GM15510 (cell line): Measurements from ENCODE around the gene ATRIP.

Source experiments
- POLR2A ChIP-seq: IDR thresholded peaks from 3 replicates; pipeline ENCODE4 v1.6.1; 2011; ENCODE audit warnings: borderline replicate concordance; ENCODE audit not compliant: insufficient read length; ENCODE audit errors: extremely low read depth

ATRIP gene

GRCh38 chr3:48477959-48478520 lies 31.5 kb downstream of the ATRIP start:
- no peak for TF ChIP-seq POLR2A

DNA sequence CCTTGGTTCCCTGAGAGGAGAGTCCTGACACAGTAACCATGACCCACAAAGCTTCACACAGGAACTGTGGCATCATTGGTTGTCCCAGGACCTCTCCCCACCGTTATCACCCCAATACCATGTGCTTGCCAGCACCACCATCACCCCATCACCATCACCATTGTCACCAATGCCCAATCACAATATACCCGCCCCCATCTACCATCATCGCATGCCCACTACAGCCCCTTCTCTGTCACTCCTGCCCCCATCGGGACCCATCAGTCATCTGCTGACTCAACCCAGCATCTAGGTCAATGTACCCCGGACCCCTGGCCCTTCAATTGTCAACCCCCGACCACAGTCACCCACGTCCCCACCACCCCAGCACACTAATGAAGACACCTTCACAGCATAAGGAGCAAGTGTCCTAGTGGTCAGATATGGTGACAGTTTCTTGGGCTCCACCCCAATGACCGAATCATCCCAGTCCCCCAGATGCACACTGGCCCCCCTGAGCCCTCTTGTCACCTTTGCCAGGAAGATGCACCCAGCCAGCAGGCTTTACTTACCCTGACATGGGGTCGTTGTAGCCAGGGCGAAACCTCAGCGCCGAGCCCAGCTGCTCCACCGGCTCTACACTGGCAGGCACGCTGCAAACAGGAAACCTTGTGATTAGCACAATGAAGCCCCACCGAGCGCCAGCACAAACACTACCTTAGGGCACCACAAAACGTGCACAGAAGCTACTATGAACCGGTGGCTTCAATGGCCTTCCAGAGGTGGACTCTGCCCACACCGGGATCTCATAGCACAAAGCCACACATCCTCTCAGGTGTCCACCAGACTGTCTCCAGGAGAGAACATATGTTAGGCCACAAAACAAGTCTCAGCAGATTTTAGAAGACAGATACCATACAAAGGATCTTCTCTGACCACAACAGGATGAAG lies 32.4 kb downstream of the ATRIP start:
- no peak for TF ChIP-seq POLR2A

DNA sequence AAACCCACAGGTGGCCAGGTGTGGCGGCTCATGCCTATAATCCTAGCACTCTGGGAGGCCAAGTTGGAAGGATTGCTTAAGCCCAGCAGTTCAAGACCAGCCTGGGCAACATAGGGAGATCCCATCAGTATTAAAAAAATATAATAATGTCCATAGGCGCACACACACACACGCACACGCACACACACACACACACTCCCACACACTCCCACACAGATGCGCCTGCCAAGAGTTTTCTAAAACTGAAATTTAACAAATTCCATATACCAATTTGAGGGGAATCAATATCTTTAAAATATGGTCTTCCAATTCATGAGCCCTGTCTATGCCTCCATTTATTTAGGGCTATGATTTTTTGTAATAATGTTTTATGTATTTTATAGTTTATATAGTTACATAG lies 40.4 kb downstream of the ATRIP start:
- TF ChIP-seq POLR2A = no peak

DNA sequence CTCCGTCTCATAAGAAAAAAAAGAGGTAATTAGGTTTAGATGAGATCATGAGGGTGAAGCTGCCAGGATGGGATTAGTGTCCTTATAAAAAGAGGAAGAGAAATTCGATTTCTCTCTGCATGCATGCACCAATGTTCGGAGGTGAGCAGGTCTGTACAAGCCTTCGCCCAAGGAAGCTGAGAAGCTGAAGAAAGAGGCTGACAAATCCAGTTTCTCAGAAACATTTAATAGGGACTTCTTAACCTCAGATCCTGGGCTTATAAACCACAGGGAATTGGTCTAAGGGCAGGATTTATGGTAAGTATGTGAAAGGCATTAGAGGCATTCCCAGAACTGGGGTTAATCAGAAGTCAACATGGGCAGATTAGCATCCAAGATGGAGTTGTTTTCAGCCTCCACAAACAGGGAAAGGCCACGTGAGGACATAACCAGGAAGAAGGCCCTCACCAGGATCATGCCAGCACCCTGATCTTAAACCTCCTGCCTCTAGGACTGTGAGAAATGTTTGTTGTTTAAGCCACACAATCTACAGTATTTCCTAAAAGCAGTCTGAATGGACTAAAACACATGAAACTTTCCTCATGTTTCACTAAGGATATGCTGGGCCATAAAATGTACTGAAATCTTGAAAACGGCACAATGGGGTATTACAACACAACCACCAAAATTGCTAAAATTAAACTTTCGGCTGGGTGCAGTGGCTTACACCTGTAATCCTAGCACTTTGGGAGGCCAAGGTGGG lies 46.1 kb downstream of the ATRIP start:
- TF ChIP-seq POLR2A = no peak

DNA sequence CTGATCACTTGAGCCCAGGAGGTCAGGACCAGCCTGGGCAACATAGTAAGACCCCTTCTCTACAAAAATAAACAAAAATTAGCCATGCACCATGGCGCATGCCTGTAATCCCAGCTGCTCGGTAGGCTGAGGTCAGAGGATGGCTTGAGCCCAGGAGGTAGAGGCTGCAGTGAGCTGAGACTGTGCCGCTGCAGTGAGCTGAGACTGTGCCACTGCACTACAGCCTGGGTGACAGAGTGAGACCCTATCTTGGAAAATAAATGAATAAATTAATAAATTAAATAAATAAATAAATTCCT lies 46.6 kb downstream of the ATRIP start:
- TF ChIP-seq POLR2A = no peak

DNA sequence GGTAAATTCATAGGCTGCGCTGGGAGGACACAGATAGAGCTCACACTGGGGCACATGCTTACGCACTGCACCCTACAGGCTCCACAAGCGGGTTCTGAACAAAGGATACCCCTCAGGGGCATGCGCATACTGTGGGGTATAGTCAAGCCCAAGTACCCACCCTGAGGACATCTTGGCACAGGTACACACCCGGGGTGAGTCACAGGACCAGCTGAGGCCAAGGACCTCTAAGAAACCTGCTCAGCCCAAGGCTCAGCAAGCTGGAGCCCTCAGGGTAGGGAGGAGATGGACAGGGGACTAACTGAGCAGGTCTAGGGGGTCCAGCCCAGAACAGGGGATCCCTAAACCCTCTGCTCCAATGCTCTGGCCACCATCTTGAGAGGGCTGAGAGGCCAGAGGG lies 54.1 kb downstream of the ATRIP start:
- no peak for TF ChIP-seq POLR2A

GRCh38 chr3:48501196-48501595 lies 54.7 kb downstream of the ATRIP start:
- TF ChIP-seq POLR2A = no peak

- TF ChIP-seq POLR2A = no peak
These were observed 55.6 kb downstream of the ATRIP start for GRCh38 chr3:48502121-48502520.

- TF ChIP-seq POLR2A = no peak
These were observed 56.2 kb downstream of the ATRIP start for GRCh38 chr3:48502728-48503168.

DNA sequence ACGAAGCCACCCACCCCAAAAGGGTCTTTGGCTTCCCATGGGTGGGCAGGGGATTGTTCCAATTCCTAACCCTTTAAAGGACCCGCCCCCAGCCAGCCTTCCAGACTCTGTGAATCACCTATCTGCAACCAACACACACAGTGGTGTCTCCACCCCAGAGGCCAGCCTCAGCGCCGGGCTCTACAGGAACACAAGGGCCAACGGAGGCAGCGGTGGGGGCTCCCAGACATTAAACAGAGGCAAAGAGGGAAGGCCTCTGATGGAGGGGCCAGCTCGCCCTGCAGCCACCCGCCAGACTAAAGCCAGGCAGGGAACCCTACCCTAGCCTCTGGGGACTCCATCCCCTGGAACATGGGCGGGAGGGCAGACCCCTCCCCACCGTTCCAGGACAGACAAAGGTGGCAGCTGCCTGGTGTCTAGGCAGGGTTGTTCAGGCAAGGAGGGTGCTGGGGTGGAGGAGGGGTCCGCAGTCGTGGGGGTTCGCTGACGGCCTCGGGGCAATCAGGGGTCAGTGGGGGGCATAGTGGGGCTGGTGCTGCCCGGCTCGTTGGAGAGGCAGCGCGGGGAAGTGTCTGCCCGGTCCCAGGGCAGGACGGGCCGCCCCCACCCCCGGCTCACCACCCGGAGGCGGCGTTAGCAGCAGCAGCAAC lies 57.0 kb downstream of the ATRIP start:
- no peak for TF ChIP-seq POLR2A

DNA sequence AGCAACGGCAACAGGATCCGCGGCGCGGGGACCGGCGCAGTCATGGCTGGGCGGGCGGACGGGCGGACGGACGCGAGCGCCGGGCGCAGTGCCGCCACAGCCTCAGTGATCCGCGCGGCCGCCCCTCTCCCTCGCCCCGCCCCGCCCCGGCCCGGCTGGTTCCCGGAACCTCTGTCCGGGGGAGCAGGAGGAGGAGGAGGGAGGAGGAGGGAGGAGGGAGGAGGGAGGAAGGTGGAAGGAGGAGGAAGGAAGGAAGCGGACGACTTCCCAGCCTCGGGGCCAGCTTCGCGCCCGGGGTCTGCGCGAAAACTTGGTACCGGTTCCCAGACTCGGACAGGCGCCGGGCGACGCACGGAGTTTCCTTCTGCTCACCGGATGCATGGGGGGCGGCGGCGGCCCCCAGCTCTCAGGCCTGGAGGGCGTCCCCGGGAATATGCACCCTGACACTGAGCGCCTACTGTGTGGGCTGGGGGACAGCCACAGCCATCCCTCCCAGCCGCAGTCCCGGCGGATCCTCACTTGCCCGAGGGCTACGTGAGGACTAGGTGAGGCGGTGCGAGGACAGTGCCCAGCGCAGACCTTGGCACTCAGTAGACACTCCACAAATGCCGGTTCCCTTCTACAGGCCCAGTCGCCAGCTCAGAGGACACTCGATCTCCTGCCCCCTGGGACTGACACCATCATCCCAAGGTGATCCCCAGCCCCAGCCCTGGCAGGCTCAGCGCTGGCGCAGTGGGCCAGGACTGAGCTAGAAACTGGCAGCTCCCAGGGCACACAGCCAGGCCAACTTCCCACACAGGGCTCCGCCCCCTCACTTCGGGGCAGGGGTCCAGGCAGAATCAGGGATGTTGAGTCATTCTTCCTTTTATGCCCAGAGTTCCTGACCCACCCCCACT lies 57.8 kb downstream of the ATRIP start, which contains the start of gene SHISA5:
TSS of gene SHISA5 (minus strand) at position 124 of the 896 bp plus-strand sequence. CDS start at position 44, 80 bp downstream.
- peak; percentile 32 for TF ChIP-seq POLR2A

DNA sequence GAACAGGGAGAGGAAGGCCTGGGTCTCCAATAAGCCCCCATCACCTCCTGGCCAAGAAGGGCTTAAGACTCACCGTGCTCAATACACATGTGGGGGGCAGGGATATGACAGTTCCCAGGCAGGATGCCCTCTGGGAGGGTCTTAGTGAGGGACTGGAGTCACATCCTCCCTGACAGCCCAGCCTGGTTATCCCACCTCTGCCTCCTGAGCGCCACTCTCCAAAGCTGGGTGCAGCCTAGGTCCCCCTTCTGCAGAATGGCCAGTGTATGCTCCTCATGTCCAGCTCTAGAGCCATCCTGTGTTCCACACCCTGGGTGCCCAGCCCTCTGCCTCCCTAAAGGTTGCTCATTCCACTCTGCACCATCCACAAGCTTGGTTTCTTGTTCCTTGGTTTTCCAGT lies 58.6 kb downstream of the ATRIP start:
- no peak for TF ChIP-seq POLR2A

- no peak for TF ChIP-seq POLR2A
These were observed 59.5 kb downstream of the ATRIP start for GRCh38 chr3:48505968-48506504.
